ENCODE data around the gene IL17RC.
"Not testable (repeated sequence)": the region's sequence is repeated elsewhere in the genome, so short reads cannot be mapped to it uniquely, and the experiment has no call there.

Gene IL17RC

GRCh38 chr3:9917820-9918219, 922 bp downstream of the IL17RC start:
- no peak for DNase-seq

GRCh38 chr3:9918261-9919038, 1.6 kb downstream of the IL17RC start:
- DNase-seq = no peak

- no peak for DNase-seq
Observed at GRCh38 chr3:9928158-9928557, 11.3 kb downstream of the IL17RC start.

- no peak for DNase-seq
Observed at GRCh38 chr3:9930804-9931418, 14.0 kb downstream of the IL17RC start.

GRCh38 chr3:9932535-9932842, 15.6 kb downstream of the IL17RC start:
- DNase-seq = no peak

- DNase-seq = peak; percentile 93
Observed at GRCh38 chr3:9932843-9933560, 16.1 kb downstream of the IL17RC start.

GRCh38 chr3:9933561-9934234, 16.8 kb downstream of the IL17RC start, which contains the start of gene CRELD1:
Gene CRELD1 (plus strand): TSS chr3:9933834. CDS start chr3:9934439, 605 bp downstream.
- DNase-seq = peak; percentile 98

- peak; percentile 25 for DNase-seq
Observed at GRCh38 chr3:9934235-9934621, 17.3 kb downstream of the IL17RC start.

GRCh38 chr3:9934993-9935392, 18.1 kb downstream of the IL17RC start:
- no peak for DNase-seq

GRCh38 chr3:9935966-9936510, 19.1 kb downstream of the IL17RC start:
- no peak for DNase-seq

- no peak for DNase-seq
Observed at GRCh38 chr3:9937486-9938238, 20.8 kb downstream of the IL17RC start.

GRCh38 chr3:9938966-9939365, 22.1 kb downstream of the IL17RC start:
- no peak for DNase-seq

- not testable (repeated sequence) for DNase-seq
Observed at GRCh38 chr3:9939906-9940305, 23.0 kb downstream of the IL17RC start.

GRCh38 chr3:9940746-9941145, 23.8 kb downstream of the IL17RC start:
- no peak for DNase-seq

GRCh38 chr3:9942164-9942563, 25.3 kb downstream of the IL17RC start:
- DNase-seq = no peak

GRCh38 chr3:9942934-9943690, 26.2 kb downstream of the IL17RC start:
- DNase-seq = no peak

GRCh38 chr3:9944271-9944670, 27.4 kb downstream of the IL17RC start:
- no peak for DNase-seq

GRCh38 chr3:9945358-9945757, 28.5 kb downstream of the IL17RC start:
- DNase-seq = no peak

GRCh38 chr3:9946112-9947024, 29.5 kb downstream of the IL17RC start:
- peak; percentile 85 for DNase-seq

Measured in stimulated activated CD4-positive, alpha-beta T cell treated with anti-CD3 and anti-CD28 coated beads, Interleukin-15, amount 100 ng/mL, for 24 hours (primary cell).